Measurements from ENCODE around the gene TMIGD1. TPM values are rescaled to one million over a fixed set of nuclear protein-coding genes. Genes with fewer than 3 reads are reported as not detected.

The TMIGD1 gene
- total and polyA plus RNA-seq, 12 donors, result not detected

GRCh38 chr17:30274887-30275286, 59.0 kb downstream of the TMIGD1 start:
- H3K4me1 ChIP-seq, result peaks cover 0 to 14% (median 0%) of the 10 kb centered on the region in 9 donors
- no peak for TF ChIP-seq CTCF (IDR thresholded peaks at IDR 0.05)
- peaks cover 0 to 96% (median 48%) of the 10 kb centered on the region in 9 donors for H3K36me3 ChIP-seq
- intact Hi-C loops (cut with DNase I), result loop anchor here in 6 of 10 donors (5.0 to 10.0 kb wide), 5 partner anchors 148 to 173 kb away; no protein-coding TSS in a partner anchor
- no peaks in the 10 kb centered on the region for H3K9me3 ChIP-seq
- 91 to 93% methylated on average over 3 of the region's 3 CpGs for WGBS, 2 donors
- no peak for ATAC-seq
- no peak for DNase-seq
- H3K4me3 ChIP-seq, result no peak overlapping the region
- H3K27ac ChIP-seq, result no peak overlapping the region
- no peaks in the 10 kb centered on the region for H3K27me3 ChIP-seq

- Histone ChIP-seq H3K4me3 (no peak overlapping the region), H3K4me1 (peaks cover 0 to 12% (median 0%) of the 10 kb centered on the region in 9 donors), H3K27ac (no peak overlapping the region), H3K36me3 (peaks cover 0 to 96% (median 48%) of the 10 kb centered on the region in 9 donors), H3K9me3 (no peaks in the 10 kb centered on the region), H3K27me3 (no peaks in the 10 kb centered on the region)
- no peak for TF ChIP-seq CTCF (IDR thresholded peaks at IDR 0.05)
- ATAC-seq (no peak), DNase-seq (no peak)
- 80 to 82% methylated on average over 6 of the region's 6 CpGs for WGBS, 2 donors
- intact Hi-C loops (cut with DNase I), result loop anchor here in 3 of 10 donors (10.0 kb wide), 2 partner anchors 149 to 169 kb away; no protein-coding TSS in a partner anchor
Observed at GRCh38 chr17:30273373-30273772, 60.5 kb downstream of the TMIGD1 start.

- TF ChIP-seq CTCF (IDR thresholded peaks at IDR 0.05), result no peak
- DNase-seq (no peak), ATAC-seq (no peak)
- peaks cover 0 to 100% (median 48%) of the 10 kb centered on the region in 9 donors for H3K36me3 ChIP-seq
- H3K27me3 ChIP-seq, result no peaks in the 10 kb centered on the region
- WGBS, 2 donors, result 89 to 96% methylated on average over 6 of the region's 6 CpGs
- H3K9me3 ChIP-seq, result no peaks in the 10 kb centered on the region
- no peaks in the 10 kb centered on the region for H3K4me1 ChIP-seq
- no peak overlapping the region for H3K27ac ChIP-seq
- no peak overlapping the region for H3K4me3 ChIP-seq
- intact Hi-C loops (cut with DNase I), result loop anchor here in 3 of 10 donors (10.0 kb wide), 2 partner anchors 146 to 166 kb away; no protein-coding TSS in a partner anchor
Observed at GRCh38 chr17:30271102-30271501, 62.8 kb downstream of the TMIGD1 start.

- TF ChIP-seq CTCF (IDR thresholded peaks at IDR 0.05), result no peak
- Histone ChIP-seq H3K27ac (no peak overlapping the region), H3K4me3 (no peak overlapping the region), H3K36me3 (peaks cover 0 to 100% (median 26%) of the 10 kb centered on the region in 9 donors), H3K4me1 (peaks cover 2 to 30% (median 24%) of the 10 kb centered on the region in 9 donors), H3K9me3 (no peaks in the 10 kb centered on the region), H3K27me3 (no peaks in the 10 kb centered on the region)
- ATAC-seq (no peak), DNase-seq (no peak)
- WGBS, 2 donors, result 90 to 97% methylated on average over 2 of the region's 2 CpGs
- intact Hi-C loops (cut with DNase I), result loop anchor here in 2 of 10 donors (2.0 to 5.0 kb wide), 2 partner anchors 50 to 69 kb away; no protein-coding TSS in a partner anchor
Observed at GRCh38 chr17:30267625-30268024, 66.2 kb downstream of the TMIGD1 start.

Other genes with a start within 250 kb of the TMIGD1 start
- 10 to 100 TPM; 22.2 to 39.1 (median 26.5) TPM for gene NSRP1, start 217.2 kb downstream of the TMIGD1 start, total RNA-seq
- 10 to 100 TPM; 19.5 to 47.5 TPM for gene NSRP1, start 217.2 kb downstream of the TMIGD1 start, polyA plus RNA-seq
- under 1 TPM in 9 of 10 donors, not detected in 1; 0.13 to 0.71 (median 0.28) TPM for gene SLC6A4, start 98.4 kb downstream of the TMIGD1 start, total RNA-seq
- under 1 TPM; 0.29 to 0.52 TPM for gene SLC6A4, start 98.4 kb downstream of the TMIGD1 start, polyA plus RNA-seq
- gene BLMH, start 42.1 kb downstream of the TMIGD1 start, total RNA-seq, result 10 to 100 TPM; 13.7 to 22.2 (median 15.9) TPM
- 10 to 100 TPM in 1 of 2 donors, 1 to 10 TPM in 1; 9.6 to 16.5 TPM for gene BLMH, start 42.1 kb downstream of the TMIGD1 start, polyA plus RNA-seq
- gene CPD, start 44.9 kb upstream of the TMIGD1 start, total RNA-seq, result 10 to 100 TPM; 20.4 to 44.0 (median 23.0) TPM
- gene CPD, start 44.9 kb upstream of the TMIGD1 start, polyA plus RNA-seq, result 10 to 100 TPM in 1 of 2 donors, 1 to 10 TPM in 1; 4.2 to 14.3 TPM
- 10 to 100 TPM; 29.3 to 43.9 (median 32.8) TPM for gene GOSR1, start 143.4 kb upstream of the TMIGD1 start, total RNA-seq
- gene GOSR1, start 143.4 kb upstream of the TMIGD1 start, polyA plus RNA-seq, result 10 to 100 TPM in 1 of 2 donors, 1 to 10 TPM in 1; 7.9 to 13.1 TPM